GM12892 (cell line): ENCODE measurements around the gene USF1.

Experiments
- POLR2A ChIP-seq: IDR thresholded peaks from 2 replicates; pipeline ENCODE4 v1.6.1; 2011; ENCODE audit warnings: low read depth, low read length, control low read depth
- POLR2AphosphoS5 ChIP-seq: IDR thresholded peaks from 2 replicates; pipeline ENCODE4 v1.6.1; 2011; ENCODE audit warnings: low read depth, low read length, control low read depth

DNA sequence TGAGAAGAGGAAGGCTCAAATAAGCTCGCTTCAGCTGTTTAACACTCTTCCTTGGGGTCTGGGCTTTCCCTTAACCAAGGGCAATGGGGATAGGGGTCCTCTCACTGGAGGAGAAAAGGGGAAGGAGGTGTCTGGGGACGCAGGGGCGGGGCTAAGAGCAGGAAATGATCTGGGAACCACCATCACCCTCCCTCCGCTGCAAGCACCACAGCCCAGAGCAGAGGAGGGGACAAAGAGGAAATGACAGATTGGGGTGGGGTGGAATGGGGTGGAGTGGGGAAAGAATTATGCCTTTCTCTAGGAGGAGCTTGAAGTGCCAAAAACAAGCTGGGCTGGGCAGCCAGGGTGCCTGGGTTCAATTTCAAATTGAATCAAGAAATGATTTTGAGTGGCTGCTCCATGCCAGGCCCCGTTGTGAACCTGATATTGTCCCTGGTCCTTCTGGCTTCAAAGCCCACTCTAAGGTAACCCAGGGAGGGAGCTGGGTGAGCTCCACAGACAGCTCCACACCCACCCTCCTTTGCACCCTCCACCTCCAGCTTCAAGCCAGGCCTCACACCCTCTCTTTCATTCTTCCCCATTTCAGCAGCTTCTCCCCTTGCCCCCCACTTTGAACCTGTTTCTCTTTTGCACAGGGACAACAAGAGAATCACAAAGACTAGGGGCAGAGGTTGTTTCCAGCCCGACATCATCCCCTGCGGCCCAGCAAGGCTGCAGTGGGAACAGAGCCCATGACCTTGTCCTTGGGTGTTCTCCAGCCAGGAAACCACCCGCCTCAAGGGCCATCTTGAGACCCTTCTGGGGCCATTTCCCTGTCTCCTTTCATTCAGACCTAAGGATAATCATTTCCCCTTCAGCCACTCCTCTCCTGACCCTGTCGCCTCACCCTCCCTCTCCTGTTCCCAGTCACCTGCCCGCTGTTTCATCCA is 22.8 kb upstream of the USF1 start:
- TF ChIP-seq POLR2A, result peak; percentile 71; the same call in 1 of the 2 replicates
- peak; percentile 85; the same call in 1 of the 2 replicates for TF ChIP-seq POLR2AphosphoS5
